Measurements from ENCODE around the gene RHBDL1.

DNA sequence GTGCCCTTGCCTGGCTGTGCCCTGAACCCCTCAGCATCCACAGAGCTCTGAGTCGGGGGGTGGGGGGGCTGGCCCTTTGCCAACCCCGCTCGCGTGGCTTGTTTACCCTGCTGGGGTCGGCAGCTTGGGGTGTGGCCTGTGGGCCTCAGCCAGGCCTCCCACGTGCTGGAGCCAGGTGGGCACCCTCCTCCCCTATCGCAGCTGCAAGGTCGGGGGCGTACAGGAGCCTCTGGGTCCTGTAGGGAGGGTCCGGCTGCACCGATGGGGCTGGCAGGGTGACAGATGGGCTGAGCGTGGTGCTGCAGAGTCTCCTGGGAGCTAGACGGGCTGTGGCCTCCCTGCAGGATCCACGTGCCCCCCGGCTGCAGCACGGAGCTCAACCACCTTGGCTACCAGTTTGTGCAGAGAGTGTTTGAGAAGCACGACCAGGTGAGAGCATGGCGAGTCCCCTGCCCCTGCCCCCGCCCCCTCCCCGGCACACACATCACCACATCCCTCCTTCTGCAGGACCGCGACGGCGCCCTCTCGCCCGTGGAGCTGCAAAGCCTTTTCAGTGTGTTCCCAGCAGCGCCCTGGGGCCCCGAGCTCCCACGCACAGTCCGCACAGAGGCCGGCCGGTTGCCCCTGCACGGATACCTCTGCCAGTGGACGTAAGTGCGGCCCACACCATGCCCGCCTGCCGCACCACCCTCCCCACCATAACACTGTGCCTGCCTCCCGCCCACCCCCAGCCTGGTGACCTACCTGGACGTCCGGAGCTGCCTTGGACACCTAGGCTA is 3.9 kb upstream of the RHBDL1 start:
- TF ChIP-seq, protein P1, sequence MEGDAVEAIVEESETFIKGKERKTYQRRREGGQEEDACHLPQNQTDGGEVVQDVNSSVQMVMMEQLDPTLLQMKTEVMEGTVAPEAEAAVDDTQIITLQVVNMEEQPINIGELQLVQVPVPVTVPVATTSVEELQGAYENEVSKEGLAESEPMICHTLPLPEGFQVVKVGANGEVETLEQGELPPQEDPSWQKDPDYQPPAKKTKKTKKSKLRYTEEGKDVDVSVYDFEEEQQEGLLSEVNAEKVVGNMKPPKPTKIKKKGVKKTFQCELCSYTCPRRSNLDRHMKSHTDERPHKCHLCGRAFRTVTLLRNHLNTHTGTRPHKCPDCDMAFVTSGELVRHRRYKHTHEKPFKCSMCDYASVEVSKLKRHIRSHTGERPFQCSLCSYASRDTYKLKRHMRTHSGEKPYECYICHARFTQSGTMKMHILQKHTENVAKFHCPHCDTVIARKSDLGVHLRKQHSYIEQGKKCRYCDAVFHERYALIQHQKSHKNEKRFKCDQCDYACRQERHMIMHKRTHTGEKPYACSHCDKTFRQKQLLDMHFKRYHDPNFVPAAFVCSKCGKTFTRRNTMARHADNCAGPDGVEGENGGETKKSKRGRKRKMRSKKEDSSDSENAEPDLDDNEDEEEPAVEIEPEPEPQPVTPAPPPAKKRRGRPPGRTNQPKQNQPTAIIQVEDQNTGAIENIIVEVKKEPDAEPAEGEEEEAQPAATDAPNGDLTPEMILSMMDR (conservative IDR thresholded peaks at IDR 0.05; ENCODE audit: low read depth, low read length), result no peak
- no peak for TF ChIP-seq EZH2phosphoT487 (IDR thresholded peaks at IDR 0.05; ENCODE audit: borderline replicate concordance, low read length)

All from PC-3 (cell line).